Measurements from ENCODE around the gene TCP1.
"Not testable (repeated sequence)": the region's sequence is repeated elsewhere in the genome, so short reads cannot be mapped to it uniquely, and the experiment has no call there.

Gene TCP1

DNA sequence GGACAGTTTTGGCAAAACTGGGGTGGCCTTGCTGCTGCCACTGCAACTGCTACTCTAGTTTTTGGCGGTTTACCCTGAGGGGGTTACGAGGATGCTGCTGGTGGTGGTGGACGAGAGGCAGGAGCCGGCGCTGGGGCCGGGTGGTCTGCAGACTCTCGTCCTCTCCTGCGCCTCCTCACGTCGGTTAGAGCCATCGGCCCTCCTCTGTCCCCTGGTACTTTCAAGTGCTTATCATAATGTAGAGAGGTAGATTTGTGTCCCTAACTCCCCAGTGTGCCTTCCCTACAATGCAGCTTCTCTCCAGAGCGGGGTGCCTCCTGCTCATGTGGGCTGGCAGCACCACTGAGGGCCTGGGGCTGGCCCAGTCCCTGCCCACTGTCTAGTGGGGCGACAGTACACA lies 36.6 kb upstream of the TCP1 start (continued):
- TF ChIP-seq, protein P1, sequence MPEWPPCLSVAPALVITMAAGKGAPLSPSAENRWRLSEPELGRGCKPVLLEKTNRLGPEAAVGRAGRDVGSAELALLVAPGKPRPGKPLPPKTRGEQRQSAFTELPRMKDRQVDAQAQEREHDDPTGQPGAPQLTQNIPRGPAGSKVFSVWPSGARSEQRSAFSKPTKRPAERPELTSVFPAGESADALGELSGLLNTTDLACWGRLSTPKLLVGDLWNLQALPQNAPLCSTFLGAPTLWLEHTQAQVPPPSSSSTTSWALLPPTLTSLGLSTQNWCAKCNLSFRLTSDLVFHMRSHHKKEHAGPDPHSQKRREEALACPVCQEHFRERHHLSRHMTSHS (tag by site-specific recombination; IDR thresholded peaks at IDR 0.05) = no peak
- TF ChIP-seq IKZF3 (tag by site-specific recombination; IDR thresholded peaks at IDR 0.05) (no peak), ZNF138 (tag by site-specific recombination; IDR thresholded peaks at IDR 0.05; ENCODE audit: borderline replicate concordance) (no peak), SP2 (tag by site-specific recombination; IDR thresholded peaks at IDR 0.05) (no peak), ZNF530 (tag by site-specific recombination; IDR thresholded peaks at IDR 0.05; ENCODE audit: low read depth) (no peak), ZNF202 (tag by site-specific recombination; IDR thresholded peaks at IDR 0.05; ENCODE audit: borderline replicate concordance) (no peak)
- TF ChIP-seq, protein P2, sequence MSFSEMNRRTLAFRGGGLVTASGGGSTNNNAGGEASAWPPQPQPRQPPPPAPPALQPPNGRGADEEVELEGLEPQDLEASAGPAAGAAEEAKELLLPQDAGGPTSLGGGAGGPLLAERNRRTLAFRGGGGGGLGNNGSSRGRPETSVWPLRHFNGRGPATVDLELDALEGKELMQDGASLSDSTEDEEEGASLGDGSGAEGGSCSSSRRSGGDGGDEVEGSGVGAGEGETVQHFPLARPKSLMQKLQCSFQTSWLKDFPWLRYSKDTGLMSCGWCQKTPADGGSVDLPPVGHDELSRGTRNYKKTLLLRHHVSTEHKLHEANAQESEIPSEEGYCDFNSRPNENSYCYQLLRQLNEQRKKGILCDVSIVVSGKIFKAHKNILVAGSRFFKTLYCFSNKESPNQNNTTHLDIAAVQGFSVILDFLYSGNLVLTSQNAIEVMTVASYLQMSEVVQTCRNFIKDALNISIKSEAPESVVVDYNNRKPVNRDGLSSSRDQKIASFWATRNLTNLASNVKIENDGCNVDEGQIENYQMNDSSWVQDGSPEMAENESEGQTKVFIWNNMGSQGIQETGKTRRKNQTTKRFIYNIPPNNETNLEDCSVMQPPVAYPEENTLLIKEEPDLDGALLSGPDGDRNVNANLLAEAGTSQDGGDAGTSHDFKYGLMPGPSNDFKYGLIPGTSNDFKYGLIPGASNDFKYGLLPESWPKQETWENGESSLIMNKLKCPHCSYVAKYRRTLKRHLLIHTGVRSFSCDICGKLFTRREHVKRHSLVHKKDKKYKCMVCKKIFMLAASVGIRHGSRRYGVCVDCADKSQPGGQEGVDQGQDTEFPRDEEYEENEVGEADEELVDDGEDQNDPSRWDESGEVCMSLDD (tag by site-specific recombination; IDR thresholded peaks at IDR 0.05) = no peak
- TF ChIP-seq, protein P3, sequence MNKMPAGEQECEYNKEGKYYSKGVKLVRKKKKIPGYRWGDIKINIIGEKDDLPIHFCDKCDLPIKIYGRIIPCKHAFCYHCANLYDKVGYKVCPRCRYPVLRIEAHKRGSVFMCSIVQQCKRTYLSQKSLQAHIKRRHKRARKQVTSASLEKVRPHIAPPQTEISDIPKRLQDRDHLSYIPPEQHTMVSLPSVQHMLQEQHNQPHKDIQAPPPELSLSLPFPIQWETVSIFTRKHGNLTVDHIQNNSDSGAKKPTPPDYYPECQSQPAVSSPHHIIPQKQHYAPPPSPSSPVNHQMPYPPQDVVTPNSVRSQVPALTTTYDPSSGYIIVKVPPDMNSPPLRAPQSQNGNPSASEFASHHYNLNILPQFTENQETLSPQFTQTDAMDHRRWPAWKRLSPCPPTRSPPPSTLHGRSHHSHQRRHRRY (tag by site-specific recombination; IDR thresholded peaks at IDR 0.05) = no peak

DNA sequence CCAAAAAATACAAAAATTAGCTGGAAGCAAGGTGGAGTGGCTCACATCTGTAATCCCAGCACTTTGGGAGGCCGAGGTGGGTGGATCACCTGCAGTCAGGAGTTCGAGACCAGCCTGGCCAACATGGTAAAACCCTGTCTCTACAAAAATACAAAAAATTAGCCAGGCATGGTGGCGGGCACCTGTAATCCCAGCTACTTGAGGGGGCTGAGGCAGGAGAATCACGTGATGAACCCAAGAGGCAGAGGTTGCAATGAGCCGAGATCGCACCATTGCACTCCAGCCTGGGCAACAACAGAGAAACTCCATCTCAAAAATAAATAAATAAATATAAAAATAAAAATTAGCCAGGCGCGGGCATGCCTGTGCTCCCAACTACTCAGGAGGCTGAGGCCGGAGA lies 35.3 kb upstream of the TCP1 start:
- H3K9me3 ChIP-seq (ENCODE audit: control insufficient read depth, insufficient read depth, low read depth, low read length); H3K4me1 ChIP-seq (ENCODE audit: control insufficient read depth, insufficient read depth, low read length); CTCF ChIA-PET; H3K36me3 ChIP-seq (ENCODE audit: control insufficient read depth in 2 of 2, insufficient read depth in 1 of 2, low read length in 2 of 2); H3K27ac ChIP-seq (ENCODE audit: extremely low read depth, low read depth, low read length); H3K4me3 ChIP-seq (ENCODE audit: low read depth, low read length): not testable (repeated sequence)
- POLR2A ChIA-PET = interaction anchor here (1.1 kb wide), 1 partner anchor 35 kb away, joined by 4 read pairs; the partner anchor contains the start of genes MRPL18 and TCP1

DNA sequence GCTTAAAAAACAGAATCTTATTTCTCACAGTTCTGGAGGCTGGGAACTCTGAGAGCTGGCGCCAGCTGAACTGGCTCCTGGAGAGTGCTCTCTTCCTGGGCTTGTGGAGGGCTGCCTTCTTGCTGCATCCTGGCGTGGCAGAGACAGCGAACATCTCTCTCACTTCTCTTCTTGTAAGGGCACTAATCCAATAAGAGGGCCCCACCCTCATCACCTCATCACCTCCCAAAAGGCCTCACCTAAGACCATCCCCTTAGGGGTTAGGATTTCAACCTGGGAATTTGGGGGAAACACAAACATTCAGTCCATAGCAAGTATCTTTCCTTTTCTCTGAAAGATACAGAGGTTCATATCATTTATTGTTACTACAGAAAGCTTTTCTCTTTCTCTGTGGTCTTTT lies 34.6 kb upstream of the TCP1 start:
- no peak overlapping the region for H3K27ac ChIP-seq (ENCODE audit: extremely low read depth, low read depth, low read length)
- no peaks in the 10 kb centered on the region for H3K36me3 ChIP-seq (ENCODE audit: control insufficient read depth in 2 of 2, insufficient read depth in 1 of 2, low read length in 2 of 2)
- POLR2A ChIA-PET = interaction anchor here (1.1 kb wide), 1 partner anchor 34 kb away, joined by 4 read pairs; the partner anchor contains the start of genes MRPL18 and TCP1
- TF ChIP-seq ZNF843 (tag by site-specific recombination; IDR thresholded peaks at IDR 0.05) (no peak), ZNF335 (tag by site-specific recombination; conservative IDR thresholded peaks at IDR 0.05) (no peak), ZNF510 (tag by site-specific recombination; IDR thresholded peaks at IDR 0.05; ENCODE audit: insufficient replicate concordance) (no peak), ZNF830 (tag by site-specific recombination; IDR thresholded peaks at IDR 0.05; ENCODE audit: low read depth) (no peak)
- TF ChIP-seq, protein P4, sequence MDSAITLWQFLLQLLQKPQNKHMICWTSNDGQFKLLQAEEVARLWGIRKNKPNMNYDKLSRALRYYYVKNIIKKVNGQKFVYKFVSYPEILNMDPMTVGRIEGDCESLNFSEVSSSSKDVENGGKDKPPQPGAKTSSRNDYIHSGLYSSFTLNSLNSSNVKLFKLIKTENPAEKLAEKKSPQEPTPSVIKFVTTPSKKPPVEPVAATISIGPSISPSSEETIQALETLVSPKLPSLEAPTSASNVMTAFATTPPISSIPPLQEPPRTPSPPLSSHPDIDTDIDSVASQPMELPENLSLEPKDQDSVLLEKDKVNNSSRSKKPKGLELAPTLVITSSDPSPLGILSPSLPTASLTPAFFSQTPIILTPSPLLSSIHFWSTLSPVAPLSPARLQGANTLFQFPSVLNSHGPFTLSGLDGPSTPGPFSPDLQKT (IDR thresholded peaks at IDR 0.05; ENCODE audit: borderline replicate concordance, low read depth, low read length) = no peak
- TF ChIP-seq, protein P5, sequence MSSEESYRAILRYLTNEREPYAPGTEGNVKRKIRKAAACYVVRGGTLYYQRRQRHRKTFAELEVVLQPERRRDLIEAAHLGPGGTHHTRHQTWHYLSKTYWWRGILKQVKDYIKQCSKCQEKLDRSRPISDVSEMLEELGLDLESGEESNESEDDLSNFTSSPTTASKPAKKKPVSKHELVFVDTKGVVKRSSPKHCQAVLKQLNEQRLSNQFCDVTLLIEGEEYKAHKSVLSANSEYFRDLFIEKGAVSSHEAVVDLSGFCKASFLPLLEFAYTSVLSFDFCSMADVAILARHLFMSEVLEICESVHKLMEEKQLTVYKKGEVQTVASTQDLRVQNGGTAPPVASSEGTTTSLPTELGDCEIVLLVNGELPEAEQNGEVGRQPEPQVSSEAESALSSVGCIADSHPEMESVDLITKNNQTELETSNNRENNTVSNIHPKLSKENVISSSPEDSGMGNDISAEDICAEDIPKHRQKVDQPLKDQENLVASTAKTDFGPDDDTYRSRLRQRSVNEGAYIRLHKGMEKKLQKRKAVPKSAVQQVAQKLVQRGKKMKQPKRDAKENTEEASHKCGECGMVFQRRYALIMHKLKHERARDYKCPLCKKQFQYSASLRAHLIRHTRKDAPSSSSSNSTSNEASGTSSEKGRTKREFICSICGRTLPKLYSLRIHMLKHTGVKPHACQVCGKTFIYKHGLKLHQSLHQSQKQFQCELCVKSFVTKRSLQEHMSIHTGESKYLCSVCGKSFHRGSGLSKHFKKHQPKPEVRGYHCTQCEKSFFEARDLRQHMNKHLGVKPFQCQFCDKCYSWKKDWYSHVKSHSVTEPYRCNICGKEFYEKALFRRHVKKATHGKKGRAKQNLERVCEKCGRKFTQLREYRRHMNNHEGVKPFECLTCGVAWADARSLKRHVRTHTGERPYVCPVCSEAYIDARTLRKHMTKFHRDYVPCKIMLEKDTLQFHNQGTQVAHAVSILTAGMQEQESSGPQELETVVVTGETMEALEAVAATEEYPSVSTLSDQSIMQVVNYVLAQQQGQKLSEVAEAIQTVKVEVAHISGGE (tag by site-specific recombination; conservative IDR thresholded peaks at IDR 0.05; ENCODE audit: low read depth) = no peak
- no peaks in the 10 kb centered on the region for H3K4me1 ChIP-seq (ENCODE audit: control insufficient read depth, insufficient read depth, low read length)
- H3K4me3 ChIP-seq (ENCODE audit: low read depth, low read length) = no peak overlapping the region
- CTCF ChIA-PET = interaction anchor here (0.6 to 0.7 kb wide), 3 partner anchors 38 to 473 kb away, joined by 3 to 4 read pairs (median 3); no protein-coding TSS in a partner anchor
- H3K9me3 ChIP-seq (ENCODE audit: control insufficient read depth, insufficient read depth, low read depth, low read length) = no peaks in the 10 kb centered on the region
